Body of pancreas (tissue), 4 donors: ENCODE measurements around the gene ECPAS. TPM values are rescaled to one million over a fixed set of nuclear protein-coding genes. Genes with fewer than 3 reads are reported as not detected.
"Not testable (repeated sequence)": the region's sequence is repeated elsewhere in the genome, so short reads cannot be mapped to it uniquely, and the experiment has no call there.

ENCODE experiments used
- ATAC-seq: fragments of 150-250 bp; one replicate; pipeline ENCODE4 v1.9.1; 2016
- DNase-seq, 4 donors: peaks; one replicate each; pipeline ENCODE4 v3.0.0-alpha.2; 2019
- H3K27ac ChIP-seq, 4 donors: fragments of 200-600 bp; sonication (generic); 1 replicate in 3 of 4; 2 replicates in 1 of 4; pipeline versions ENCODE4 v1.5.1 to v1.6.1; 2016 to 2019; ENCODE audit warnings: mild to moderate bottlenecking in 1 of 4, mixed read lengths in 1 of 4, moderate library complexity in 1 of 4
- H3K27me3 ChIP-seq, 2 donors: fragments of 200-600 bp; sonication (generic); one replicate each; pipeline ENCODE4 v1.6.0; 2016; ENCODE audit warnings: mild to moderate bottlenecking in 1 of 2
- H3K36me3 ChIP-seq, 2 donors: fragments of 200-600 bp; sonication (generic); replicated peaks in 1 of 2; 2 replicates each; pipeline ENCODE4 v1.5.1; 2016; ENCODE audit warnings: low read depth in 2 of 2; ENCODE audit not compliant: insufficient read depth in 1 of 2
- H3K4me1 ChIP-seq: fragments of 200-600 bp; sonication (generic); one replicate; pipeline ENCODE4 v1.6.0; 2016
- H3K4me3 ChIP-seq, 2 donors: fragments of 200-600 bp; sonication (generic); 1 replicate in 1 of 2; 2 replicates in 1 of 2; pipeline ENCODE4 v1.5.1; 2016 to 2019
- H3K9me3 ChIP-seq, 3 donors: fragments of 200-600 bp; sonication (generic); 1 replicate in 2 of 3; 2 replicates in 1 of 3; pipeline ENCODE4 v1.5.1; 2016
- POLR2A ChIP-seq, 3 donors: fragments of 450-650 bp; IDR thresholded peaks; one replicate each; pipeline ENCODE4 v1.6.1; 2016; ENCODE audit warnings: antibody characterized with exemption in 3 of 3, mild to moderate bottlenecking in 2 of 3
- WGBS, 2 donors: methylation state at CpG; one replicate each; pipeline ENCODE4 v1.1.5; 2017; 5-methylcytosine and 5-hydroxymethylcytosine counted together
- intact Hi-C: fragments of 100-400 bp; cut with DNase I; formaldehyde crosslinking; loops from one replicate; pipeline ENCODE4 v1.15.1; 2023
- total RNA-seq, 2 donors: library from RNA; depleted of rRNA; stranded (reverse); fragments of >200 nt; gene quantifications; one replicate each; pipeline ENCODE4 v1.1.0, GENCODE V29; 2016
- TF ChIP-seq, protein P1 (sequence below), 7 experiments: fragments of 450-650 bp in 4 of 7; fragments of 200-600 bp in 3 of 7; sonication (generic) in 3 of 7; IDR thresholded peaks; one replicate each; pipeline ENCODE4 v1.5.1; 2016 to 2019; ENCODE audit warnings: antibody characterized with exemption in 7 of 7

Gene ECPAS
- total RNA-seq, 2 donors from 2014 or later = 35.3 to 57.6 TPM

DNA sequence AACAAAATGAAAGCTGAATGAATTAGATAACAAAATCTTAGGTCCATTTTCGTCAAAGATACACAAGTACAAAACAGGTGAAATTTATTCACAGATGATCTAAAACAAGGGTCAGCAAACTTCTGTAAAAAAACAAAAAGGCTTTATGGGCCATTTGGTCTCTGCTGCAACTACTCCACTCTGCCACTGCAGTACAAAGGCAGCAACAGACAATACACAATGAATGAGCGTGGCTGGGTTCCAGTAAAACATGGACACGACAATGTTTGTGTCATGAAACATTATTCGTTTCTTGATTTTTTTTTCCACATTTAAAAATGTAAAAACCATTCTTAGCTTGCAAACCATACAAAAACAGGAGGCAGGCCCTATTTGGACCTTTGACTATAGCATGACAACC is 71.9 kb downstream of the ECPAS start:
- H3K36me3 ChIP-seq = peaks cover 0 to 34% of the 10 kb centered on the region in 2 donors
- no peak for DNase-seq
- intact Hi-C loops = no loop called here
- H3K27ac ChIP-seq = no peak overlapping the region
- H3K4me3 ChIP-seq = no peak overlapping the region
- H3K27me3 ChIP-seq = no peaks in the 10 kb centered on the region
- TF ChIP-seq, protein P1, sequence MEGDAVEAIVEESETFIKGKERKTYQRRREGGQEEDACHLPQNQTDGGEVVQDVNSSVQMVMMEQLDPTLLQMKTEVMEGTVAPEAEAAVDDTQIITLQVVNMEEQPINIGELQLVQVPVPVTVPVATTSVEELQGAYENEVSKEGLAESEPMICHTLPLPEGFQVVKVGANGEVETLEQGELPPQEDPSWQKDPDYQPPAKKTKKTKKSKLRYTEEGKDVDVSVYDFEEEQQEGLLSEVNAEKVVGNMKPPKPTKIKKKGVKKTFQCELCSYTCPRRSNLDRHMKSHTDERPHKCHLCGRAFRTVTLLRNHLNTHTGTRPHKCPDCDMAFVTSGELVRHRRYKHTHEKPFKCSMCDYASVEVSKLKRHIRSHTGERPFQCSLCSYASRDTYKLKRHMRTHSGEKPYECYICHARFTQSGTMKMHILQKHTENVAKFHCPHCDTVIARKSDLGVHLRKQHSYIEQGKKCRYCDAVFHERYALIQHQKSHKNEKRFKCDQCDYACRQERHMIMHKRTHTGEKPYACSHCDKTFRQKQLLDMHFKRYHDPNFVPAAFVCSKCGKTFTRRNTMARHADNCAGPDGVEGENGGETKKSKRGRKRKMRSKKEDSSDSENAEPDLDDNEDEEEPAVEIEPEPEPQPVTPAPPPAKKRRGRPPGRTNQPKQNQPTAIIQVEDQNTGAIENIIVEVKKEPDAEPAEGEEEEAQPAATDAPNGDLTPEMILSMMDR (IDR thresholded peaks at IDR 0.05) = no peak
- no peak for TF ChIP-seq POLR2A (IDR thresholded peaks at IDR 0.05)
- H3K9me3 ChIP-seq = no peaks in the 10 kb centered on the region
- H3K4me1 ChIP-seq = no peaks in the 10 kb centered on the region
- ATAC-seq = no peak
- WGBS, 2 donors = 83 to 85% methylated on average over 4 of the region's 4 CpGs

DNA sequence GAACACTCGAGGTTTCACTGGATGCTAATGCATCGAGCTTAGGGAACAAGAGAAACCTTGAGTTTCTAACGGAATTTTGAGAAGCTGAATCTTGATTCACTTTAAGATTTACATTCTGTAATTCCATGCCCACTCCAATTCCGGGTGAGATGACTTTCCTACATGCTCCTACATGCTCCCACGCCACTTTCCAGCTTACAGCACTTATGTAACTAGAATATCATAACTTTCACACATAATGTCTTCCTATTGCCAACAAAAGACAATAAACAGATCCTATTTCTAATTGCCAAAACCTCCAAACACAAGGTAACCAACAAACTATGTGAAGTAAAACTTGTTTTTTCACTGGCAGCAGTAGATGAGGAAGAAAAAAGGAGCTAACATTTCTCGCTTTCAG is 72.9 kb downstream of the ECPAS start:
- no peaks in the 10 kb centered on the region for H3K27me3 ChIP-seq
- H3K27ac ChIP-seq = no peak overlapping the region
- H3K36me3 ChIP-seq = peaks cover 0 to 37% of the 10 kb centered on the region in 2 donors
- WGBS, 2 donors = 89 to 95% methylated on average over 6 of the region's 6 CpGs
- no peak for TF ChIP-seq POLR2A (IDR thresholded peaks at IDR 0.05)
- TF ChIP-seq, protein P1 (IDR thresholded peaks at IDR 0.05) = no peak
- no peaks in the 10 kb centered on the region for H3K4me1 ChIP-seq
- DNase-seq (no peak), ATAC-seq (no peak)
- intact Hi-C loops = no loop called here
- H3K4me3 ChIP-seq = no peak overlapping the region
- H3K9me3 ChIP-seq = no peaks in the 10 kb centered on the region

DNA sequence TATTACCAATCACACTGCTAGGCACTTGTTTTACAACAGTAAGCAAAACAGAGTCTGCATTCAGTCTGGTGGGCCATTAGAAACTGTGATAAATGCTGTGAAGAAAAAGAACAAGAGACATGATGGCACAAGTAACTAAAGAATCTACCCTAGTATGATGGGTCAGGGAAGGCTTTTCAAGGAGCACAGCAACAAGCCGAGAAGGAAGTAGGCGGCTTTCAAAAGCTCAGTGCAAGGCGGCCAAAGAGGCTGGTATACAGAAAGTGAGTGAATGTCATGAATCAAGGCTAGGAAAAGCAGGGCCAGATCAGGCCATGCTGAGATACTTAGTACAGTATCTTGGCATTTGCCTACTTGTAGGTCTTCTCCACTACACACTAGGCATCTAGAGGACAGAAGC is 76.4 kb downstream of the ECPAS start:
- DNase-seq (no peak), ATAC-seq (no peak)
- H3K27ac ChIP-seq = no peak overlapping the region
- H3K36me3 ChIP-seq = peaks cover 0 to 24% of the 10 kb centered on the region in 2 donors
- intact Hi-C loops = no loop called here
- TF ChIP-seq, protein P1 (IDR thresholded peaks at IDR 0.05) = no peak
- no peak for TF ChIP-seq POLR2A (IDR thresholded peaks at IDR 0.05)
- no peaks in the 10 kb centered on the region for H3K4me1 ChIP-seq
- H3K27me3 ChIP-seq = no peaks in the 10 kb centered on the region
- no peak overlapping the region for H3K4me3 ChIP-seq
- WGBS, 2 donors = 92 to 93% methylated on average over 3 of the region's 3 CpGs
- no peaks in the 10 kb centered on the region for H3K9me3 ChIP-seq

DNA sequence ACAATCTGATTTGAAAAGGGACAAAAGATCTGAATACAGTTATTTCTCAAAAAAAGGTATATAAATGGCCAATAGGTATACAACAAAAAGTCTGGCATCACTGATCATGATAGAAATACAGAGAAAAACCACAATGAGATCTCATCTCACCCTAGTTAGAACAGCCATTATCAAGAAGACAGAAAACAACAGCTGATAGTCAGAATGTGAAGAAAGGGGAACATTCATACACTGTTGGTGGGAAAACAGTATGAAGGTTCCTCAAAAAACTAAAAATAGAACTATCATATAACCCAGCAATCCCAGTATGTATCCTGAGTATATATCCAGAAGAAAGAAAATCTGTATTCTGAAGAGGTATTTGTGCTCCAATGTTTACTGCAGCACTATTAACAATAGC is 78.5 kb downstream of the ECPAS start:
- H3K9me3 ChIP-seq = no peaks in the 10 kb centered on the region
- H3K4me3 ChIP-seq = no peak overlapping the region
- ATAC-seq (no peak), DNase-seq (no peak)
- TF ChIP-seq POLR2A (IDR thresholded peaks at IDR 0.05) = no peak
- TF ChIP-seq, protein P1 (IDR thresholded peaks at IDR 0.05) = no peak
- no peaks in the 10 kb centered on the region for H3K4me1 ChIP-seq
- peaks cover 0 to 27% of the 10 kb centered on the region in 2 donors for H3K36me3 ChIP-seq
- intact Hi-C loops = no loop called here
- H3K27me3 ChIP-seq = no peaks in the 10 kb centered on the region
- no peak overlapping the region for H3K27ac ChIP-seq

DNA sequence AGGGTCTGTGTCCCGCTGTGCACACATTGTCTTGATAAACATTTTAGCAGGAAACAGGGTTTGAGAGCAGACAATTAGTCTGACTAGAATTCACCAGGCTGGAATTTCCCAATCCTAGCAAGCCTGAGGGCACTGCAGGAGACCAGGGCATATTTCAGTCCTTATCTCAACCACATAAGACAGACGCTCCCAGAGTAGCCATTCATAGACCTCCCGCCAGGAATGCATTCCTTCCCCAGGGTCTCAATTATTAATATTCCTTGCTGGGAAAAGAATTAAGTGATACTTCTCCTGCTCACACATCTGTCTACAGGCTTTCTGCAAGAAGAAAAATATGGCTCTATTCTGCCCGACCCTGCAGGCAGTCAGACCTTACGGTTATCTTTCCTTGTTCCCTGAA is 82.7 kb downstream of the ECPAS start:
- H3K27me3 ChIP-seq, intact Hi-C loops, H3K27ac ChIP-seq, H3K4me3 ChIP-seq, H3K4me1 ChIP-seq, ATAC-seq, H3K9me3 ChIP-seq, DNase-seq: not testable (repeated sequence)
- H3K36me3 ChIP-seq = peaks cover 4 to 17% of the 10 kb centered on the region in 2 donors
- WGBS, 2 donors = 97 to 98% methylated on average over 5 of the region's 5 CpGs
